ENCODE data around the gene ZNF451.

ZNF451 gene

DNA sequence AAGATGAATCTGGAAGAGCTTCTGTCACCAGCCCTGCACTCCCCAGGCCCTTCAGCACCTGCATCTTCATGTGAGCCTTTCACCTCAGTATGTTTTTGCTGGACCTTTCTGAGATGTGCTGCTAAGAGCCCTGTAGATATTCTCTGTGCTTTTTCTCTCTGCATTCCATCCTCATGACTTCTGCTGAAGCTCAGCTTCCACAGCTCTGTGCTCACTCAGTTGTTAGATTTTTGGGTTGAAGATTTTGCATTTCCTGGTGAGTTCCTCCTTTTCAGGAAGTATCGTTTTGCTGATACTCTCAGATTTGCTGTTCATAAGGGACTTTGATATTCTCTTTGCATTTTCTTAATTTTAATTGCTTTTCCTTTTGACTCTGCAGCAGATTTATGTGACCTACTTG lies 25.2 kb upstream of the ZNF451 start:
- no peak for DNase-seq (ENCODE audit: low read depth)
- TF ChIP-seq, protein P1, sequence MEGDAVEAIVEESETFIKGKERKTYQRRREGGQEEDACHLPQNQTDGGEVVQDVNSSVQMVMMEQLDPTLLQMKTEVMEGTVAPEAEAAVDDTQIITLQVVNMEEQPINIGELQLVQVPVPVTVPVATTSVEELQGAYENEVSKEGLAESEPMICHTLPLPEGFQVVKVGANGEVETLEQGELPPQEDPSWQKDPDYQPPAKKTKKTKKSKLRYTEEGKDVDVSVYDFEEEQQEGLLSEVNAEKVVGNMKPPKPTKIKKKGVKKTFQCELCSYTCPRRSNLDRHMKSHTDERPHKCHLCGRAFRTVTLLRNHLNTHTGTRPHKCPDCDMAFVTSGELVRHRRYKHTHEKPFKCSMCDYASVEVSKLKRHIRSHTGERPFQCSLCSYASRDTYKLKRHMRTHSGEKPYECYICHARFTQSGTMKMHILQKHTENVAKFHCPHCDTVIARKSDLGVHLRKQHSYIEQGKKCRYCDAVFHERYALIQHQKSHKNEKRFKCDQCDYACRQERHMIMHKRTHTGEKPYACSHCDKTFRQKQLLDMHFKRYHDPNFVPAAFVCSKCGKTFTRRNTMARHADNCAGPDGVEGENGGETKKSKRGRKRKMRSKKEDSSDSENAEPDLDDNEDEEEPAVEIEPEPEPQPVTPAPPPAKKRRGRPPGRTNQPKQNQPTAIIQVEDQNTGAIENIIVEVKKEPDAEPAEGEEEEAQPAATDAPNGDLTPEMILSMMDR (conservative IDR thresholded peaks at IDR 0.05; ENCODE audit: control insufficient read depth, insufficient read depth, low read depth, low read length), result no peak
- H3K4me3 ChIP-seq (ENCODE audit: control insufficient read depth, low read depth, low read length), result no peak overlapping the region

DNA sequence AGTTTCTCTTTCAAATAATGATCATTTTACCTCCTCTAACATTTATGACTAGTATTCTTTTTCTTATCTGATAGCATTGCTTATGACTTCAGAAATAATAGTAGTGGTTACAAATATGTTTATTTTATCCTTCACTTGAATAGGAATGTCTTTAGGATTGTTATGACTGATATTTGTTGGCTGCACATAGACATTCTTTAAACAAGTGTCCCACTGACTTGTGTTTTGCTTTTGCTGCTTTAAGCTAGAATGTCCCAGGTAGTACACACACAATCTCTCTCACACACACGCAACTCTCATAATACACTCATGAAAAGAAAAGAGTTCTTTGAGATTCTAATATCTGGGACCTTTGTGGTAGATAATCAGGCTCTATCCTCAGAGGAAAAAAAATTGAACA lies 21.9 kb upstream of the ZNF451 start:
- TF ChIP-seq, protein P1 (conservative IDR thresholded peaks at IDR 0.05; ENCODE audit: control insufficient read depth, insufficient read depth, low read depth, low read length), result no peak
- no peak overlapping the region for H3K4me3 ChIP-seq (ENCODE audit: control insufficient read depth, low read depth, low read length)
- DNase-seq (ENCODE audit: low read depth), result no peak

DNA sequence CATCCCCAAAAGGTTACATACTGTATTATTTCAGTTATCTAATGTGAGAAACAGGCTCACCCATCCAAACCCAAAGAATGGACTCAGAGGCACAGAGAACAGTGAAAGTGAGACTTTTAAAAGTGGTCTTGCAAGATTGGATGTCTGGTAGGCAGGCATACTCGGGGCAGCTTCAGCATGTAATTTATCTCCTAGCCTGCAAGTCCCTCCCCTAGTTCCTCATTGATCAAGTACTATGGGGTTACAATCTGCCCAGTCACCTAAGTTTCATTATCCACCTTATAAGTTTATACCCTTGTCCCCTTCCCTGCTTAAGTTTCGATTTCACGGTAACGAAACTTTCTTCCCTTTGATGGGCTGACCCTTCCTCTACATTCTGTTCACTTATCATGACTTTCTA lies 20.8 kb upstream of the ZNF451 start:
- DNase-seq (ENCODE audit: low read depth), result no peak
- no peak overlapping the region for H3K4me3 ChIP-seq (ENCODE audit: control insufficient read depth, low read depth, low read length)
- TF ChIP-seq, protein P1 (conservative IDR thresholded peaks at IDR 0.05; ENCODE audit: control insufficient read depth, insufficient read depth, low read depth, low read length), result no peak

DNA sequence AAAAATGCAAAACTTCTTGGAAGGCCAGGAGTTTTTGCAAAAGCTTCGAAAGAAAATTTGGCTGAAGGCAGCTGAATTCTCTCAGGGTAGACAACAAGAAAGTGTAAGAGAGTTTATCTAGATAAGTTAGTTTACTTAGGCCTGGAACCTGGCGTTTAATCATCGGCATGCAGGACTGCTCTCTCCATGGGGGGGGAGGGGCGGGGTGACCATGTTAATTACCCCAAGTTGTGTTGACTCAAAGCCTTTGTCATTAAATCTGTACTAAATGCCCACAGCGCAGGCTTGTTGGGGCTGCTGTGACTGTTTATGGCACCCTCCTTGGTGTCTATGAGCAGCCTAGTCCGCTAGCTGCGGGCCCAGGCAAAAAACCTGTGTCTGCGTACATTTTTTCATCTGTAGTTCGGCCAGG lies 20.1 kb upstream of the ZNF451 start:
- DNase-seq (ENCODE audit: low read depth), result no peak
- H3K4me3 ChIP-seq (ENCODE audit: control insufficient read depth, low read depth, low read length), result no peak overlapping the region
- TF ChIP-seq, protein P1 (conservative IDR thresholded peaks at IDR 0.05; ENCODE audit: control insufficient read depth, insufficient read depth, low read depth, low read length), result no peak

DNA sequence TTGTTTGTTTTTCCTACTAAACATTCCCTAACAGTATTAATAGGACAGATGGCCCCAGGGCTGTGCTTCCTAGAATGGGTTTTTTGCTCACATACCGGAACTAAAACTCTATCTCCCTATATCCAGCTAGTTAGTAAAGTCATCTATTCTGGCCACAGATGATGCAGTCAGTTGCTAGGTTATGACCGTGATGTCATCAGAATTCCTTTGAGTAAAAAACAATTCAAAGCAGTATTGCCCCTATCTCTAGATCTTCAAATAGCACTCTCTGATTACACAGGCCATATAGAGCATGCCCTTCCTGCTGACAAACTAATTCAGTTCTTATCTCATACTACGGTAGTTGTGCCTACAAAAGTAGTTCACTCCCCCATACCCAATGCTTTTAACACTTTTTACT lies 17.9 kb upstream of the ZNF451 start:
- TF ChIP-seq, protein P1 (conservative IDR thresholded peaks at IDR 0.05; ENCODE audit: control insufficient read depth, insufficient read depth, low read depth, low read length), result no peak
- no peak for DNase-seq (ENCODE audit: low read depth)
- no peak overlapping the region for H3K4me3 ChIP-seq (ENCODE audit: control insufficient read depth, low read depth, low read length)

DNA sequence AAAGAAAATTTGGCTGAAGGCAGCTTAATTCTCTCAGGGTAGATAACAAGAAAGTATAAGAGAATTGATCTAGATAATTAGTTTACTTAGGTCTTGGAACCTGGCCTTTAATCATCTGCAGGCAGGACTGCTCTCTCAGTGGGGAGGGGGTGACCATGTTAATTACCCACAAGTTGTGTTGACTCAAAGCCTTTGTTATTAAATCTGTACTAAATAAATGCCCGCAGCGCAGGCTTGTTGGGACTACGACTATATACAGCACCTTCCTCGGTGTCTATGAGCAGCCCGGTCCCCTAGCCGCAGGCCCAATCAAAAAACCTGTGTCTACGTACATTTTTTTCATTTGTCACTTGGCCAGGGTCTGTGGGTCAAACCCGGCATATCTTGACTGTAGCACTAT lies 15.6 kb upstream of the ZNF451 start:
- TF ChIP-seq, protein P1 (conservative IDR thresholded peaks at IDR 0.05; ENCODE audit: control insufficient read depth, insufficient read depth, low read depth, low read length), result no peak
- DNase-seq (ENCODE audit: low read depth), result no peak
- H3K4me3 ChIP-seq (ENCODE audit: control insufficient read depth, low read depth, low read length), result no peak overlapping the region

DNA sequence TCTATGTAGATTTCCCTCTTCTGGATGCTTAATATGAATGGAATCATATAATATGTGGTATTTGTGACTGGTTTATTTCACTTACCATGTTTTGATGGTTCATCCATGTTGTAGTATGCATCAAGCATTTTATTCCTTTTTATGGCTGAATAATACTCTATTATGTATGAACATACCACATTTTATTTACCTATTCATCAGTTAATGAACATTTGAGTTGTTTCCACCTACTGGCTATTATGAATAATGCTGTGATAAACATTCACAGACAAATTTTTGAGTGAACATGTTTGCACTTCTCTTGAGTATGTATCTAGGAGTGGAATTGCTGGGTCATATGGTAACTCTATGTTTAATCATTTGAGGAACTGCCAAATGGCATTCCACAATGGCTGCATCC lies 14.9 kb upstream of the ZNF451 start:
- H3K4me3 ChIP-seq (ENCODE audit: control insufficient read depth, low read depth, low read length), result no peak overlapping the region
- TF ChIP-seq, protein P1 (conservative IDR thresholded peaks at IDR 0.05; ENCODE audit: control insufficient read depth, insufficient read depth, low read depth, low read length), result no peak
- DNase-seq (ENCODE audit: low read depth), result no peak

All from fibroblast of mammary gland (primary cell).